ENCODE data around the gene RFC2. TPM values are rescaled to one million over a fixed set of nuclear protein-coding genes. Genes with fewer than 3 reads are reported as not detected.
A peak's percentile ranks its signal among the peaks of the same experiment; 100 is the strongest.

Gene RFC2
- total RNA-seq, 1 donor from 2014 or later, result 71.3 TPM

- peaks cover 61% of the 10 kb centered on the region for H4K20me1 ChIP-seq (ENCODE audit: low read depth)
- TF ChIP-seq EZH2 (IDR thresholded peaks at IDR 0.05) (no peak), CTCF (IDR thresholded peaks at IDR 0.05) (no peak), EZH2phosphoT487 (IDR thresholded peaks at IDR 0.05) (no peak)
- no peaks in the 10 kb centered on the region for H3K9me3 ChIP-seq (ENCODE audit: low read depth)
- H3K36me3 ChIP-seq, result no peaks in the 10 kb centered on the region
- H3K27ac ChIP-seq, result no peak overlapping the region
- peaks cover 13% of the 10 kb centered on the region for H3K4me1 ChIP-seq
- peaks cover 24% of the 10 kb centered on the region for H3K27me3 ChIP-seq
- H2AFZ ChIP-seq (replicated peaks), result no peak overlapping the region
- Mint-ChIP-seq H3K27me3 (ENCODE audit: insufficient read depth, low read depth) (peaks cover 18% of the 10 kb centered on the region), H3K9me3 (peaks cover 2% of the 10 kb centered on the region), H3K4me3 (peak overlapping the region; percentile 37), H3K36me3 (peaks cover 9% of the 10 kb centered on the region), H3K27ac (no peak overlapping the region), H3K4me1 (peaks cover 42% of the 10 kb centered on the region)
- peak overlapping the region; percentile 27 for H3K4me2 ChIP-seq
- no peak overlapping the region for H3K9ac ChIP-seq
- H3F3A ChIP-seq (ENCODE audit: low read depth), result peaks cover 7% of the 10 kb centered on the region
- DNase-seq (ENCODE audit: low spot score), result no peak
- H3K4me3 ChIP-seq, result no peak overlapping the region
- H3K79me2 ChIP-seq (ENCODE audit: low read depth), result peaks cover 39% of the 10 kb centered on the region
Measured at GRCh38 chr7:74293577-74293908, 39.3 kb upstream of the RFC2 start.

DNA sequence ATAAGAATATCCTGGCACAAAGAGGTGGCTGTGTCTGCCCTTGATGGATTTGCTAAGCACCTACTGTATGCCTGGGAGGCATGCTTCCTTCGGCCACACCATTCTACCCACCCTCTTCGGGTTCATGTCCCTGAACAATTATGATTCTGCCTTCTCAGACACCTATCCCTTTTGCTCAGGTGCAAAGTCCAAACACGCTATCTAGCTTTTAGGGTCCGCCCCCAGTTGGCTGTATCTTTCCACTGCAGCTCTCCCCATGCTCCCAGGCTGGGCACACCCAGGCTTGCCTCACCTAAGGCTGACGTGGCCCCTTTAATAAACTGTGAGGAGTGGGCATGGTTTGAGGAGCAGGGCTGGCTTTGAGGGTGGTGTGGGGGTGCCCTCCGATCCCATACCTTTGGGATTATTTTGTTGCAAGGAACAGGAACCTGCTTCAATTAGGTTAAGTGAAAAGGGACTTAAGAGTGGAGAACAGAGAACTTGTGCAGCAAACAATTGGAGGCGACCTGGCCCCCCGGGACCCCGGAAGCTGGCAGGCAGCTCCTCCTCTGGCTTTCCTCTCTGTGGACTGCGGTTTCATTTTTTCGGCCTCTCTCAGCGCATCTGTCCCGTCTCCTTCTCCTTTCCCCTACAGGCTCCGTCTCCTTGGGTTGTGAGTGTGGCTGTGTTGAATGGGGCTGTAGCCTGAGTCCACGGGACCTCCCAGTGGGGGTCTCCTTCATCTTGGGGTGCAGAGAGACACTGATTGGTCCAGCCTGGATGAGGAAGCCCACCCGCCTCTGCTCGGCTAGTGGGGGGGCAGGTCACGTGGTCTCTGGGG, 38.8 kb upstream of the RFC2 start:
- H3K4me2 ChIP-seq, result peak overlapping the region; percentile 27
- no peak overlapping the region for H3K9ac ChIP-seq
- H3K4me1 ChIP-seq, result peaks cover 13% of the 10 kb centered on the region
- H3K9me3 Mint-ChIP-seq, result peaks cover 2% of the 10 kb centered on the region
- H3K36me3 ChIP-seq, result no peaks in the 10 kb centered on the region
- H3K27me3 ChIP-seq, result peaks cover 30% of the 10 kb centered on the region
- H3K79me2 ChIP-seq (ENCODE audit: low read depth), result peaks cover 39% of the 10 kb centered on the region
- no peak overlapping the region for H2AFZ ChIP-seq (replicated peaks)
- no peak for DNase-seq (ENCODE audit: low spot score)
- H3K27ac Mint-ChIP-seq, result peak overlapping the region; percentile 63
- no peak for TF ChIP-seq EZH2 (IDR thresholded peaks at IDR 0.05)
- no peak for TF ChIP-seq CTCF (IDR thresholded peaks at IDR 0.05)
- no peak for TF ChIP-seq EZH2phosphoT487 (IDR thresholded peaks at IDR 0.05)
- peaks cover 60% of the 10 kb centered on the region for H4K20me1 ChIP-seq (ENCODE audit: low read depth)
- H3K9me3 ChIP-seq (ENCODE audit: low read depth), result no peaks in the 10 kb centered on the region
- peak overlapping the region; percentile 37 for H3K4me3 Mint-ChIP-seq
- peaks cover 12% of the 10 kb centered on the region for H3F3A ChIP-seq (ENCODE audit: low read depth)
- H3K4me3 ChIP-seq, result no peak overlapping the region
- H3K4me1 Mint-ChIP-seq, result peaks cover 48% of the 10 kb centered on the region
- H3K36me3 Mint-ChIP-seq, result peaks cover 9% of the 10 kb centered on the region
- H3K27me3 Mint-ChIP-seq (ENCODE audit: insufficient read depth, low read depth), result peaks cover 20% of the 10 kb centered on the region
- H3K27ac ChIP-seq, result no peak overlapping the region

DNA sequence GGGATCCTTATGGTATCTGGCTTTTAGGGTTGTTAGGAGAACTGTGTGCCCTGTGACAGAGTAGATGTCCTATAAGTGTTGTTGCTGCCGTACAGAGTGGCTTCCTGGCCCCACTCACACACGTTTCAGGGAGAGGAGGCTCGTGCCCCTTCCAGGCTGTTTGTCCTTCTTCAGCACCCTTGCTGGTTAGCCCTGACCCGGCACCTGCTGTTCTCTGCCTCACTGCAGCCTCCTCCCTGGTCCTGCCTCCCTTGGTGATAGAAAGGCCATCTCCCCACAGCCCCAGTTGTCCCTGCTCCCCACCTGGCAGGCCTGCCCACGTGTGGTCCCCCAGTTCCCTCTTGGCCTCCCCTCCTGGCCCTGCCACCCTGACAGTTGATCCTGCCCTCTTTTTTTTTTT, 37.3 kb upstream of the RFC2 start:
- peaks cover 49% of the 10 kb centered on the region for H3K4me1 Mint-ChIP-seq
- Histone ChIP-seq H3K4me3 (no peak overlapping the region), H4K20me1 (ENCODE audit: low read depth) (peaks cover 54% of the 10 kb centered on the region)

More for the DNA sequence above, 37.3 kb upstream of the RFC2 start:
- H3K79me2 ChIP-seq (ENCODE audit: low read depth), result peaks cover 39% of the 10 kb centered on the region
- no peak overlapping the region for H3K27ac Mint-ChIP-seq
- no peak overlapping the region for H3K9ac ChIP-seq
- no peaks in the 10 kb centered on the region for H3K36me3 ChIP-seq
- peaks cover 12% of the 10 kb centered on the region for H3F3A ChIP-seq (ENCODE audit: low read depth)
- no peak overlapping the region for H3K4me2 ChIP-seq
- H3K9me3 Mint-ChIP-seq, result peaks cover 2% of the 10 kb centered on the region
- H3K9me3 ChIP-seq (ENCODE audit: low read depth), result no peaks in the 10 kb centered on the region
- H2AFZ ChIP-seq (replicated peaks), result no peak overlapping the region
- no peak for TF ChIP-seq CTCF (IDR thresholded peaks at IDR 0.05)
- TF ChIP-seq EZH2 (IDR thresholded peaks at IDR 0.05), result no peak
- no peak for TF ChIP-seq EZH2phosphoT487 (IDR thresholded peaks at IDR 0.05)
- H3K4me1 ChIP-seq, result peaks cover 13% of the 10 kb centered on the region
- no peak overlapping the region for H3K27ac ChIP-seq
- H3K4me3 Mint-ChIP-seq, result peak overlapping the region; percentile 88
- peaks cover 20% of the 10 kb centered on the region for H3K27me3 Mint-ChIP-seq (ENCODE audit: insufficient read depth, low read depth)
- H3K27me3 ChIP-seq, result peaks cover 44% of the 10 kb centered on the region
- no peak for DNase-seq (ENCODE audit: low spot score)
- peaks cover 8% of the 10 kb centered on the region for H3K36me3 Mint-ChIP-seq
